ENCODE results near the gene LAMA2.

The LAMA2 gene

DNA sequence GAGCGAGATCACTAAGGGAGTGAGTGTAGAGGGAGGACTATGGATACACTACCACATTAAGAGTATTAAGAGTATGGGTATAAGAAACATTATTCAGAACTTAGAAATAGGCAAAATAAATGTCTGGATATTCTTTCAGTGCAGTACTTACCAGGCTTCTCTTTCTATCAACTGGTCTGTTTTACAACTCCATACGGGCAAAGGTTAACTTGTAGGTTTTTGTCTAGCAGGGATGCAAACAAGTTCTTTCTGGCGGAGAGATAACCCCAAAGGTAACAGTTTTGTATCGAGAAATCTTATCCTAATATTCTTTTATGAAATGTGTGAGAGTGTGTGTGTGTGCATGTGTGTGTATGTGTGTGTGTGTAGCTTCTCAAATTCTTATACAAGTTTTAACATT, 640.9 kb downstream of the LAMA2 start:
- no peak for DNase-seq (ENCODE audit: low spot score)

DNA sequence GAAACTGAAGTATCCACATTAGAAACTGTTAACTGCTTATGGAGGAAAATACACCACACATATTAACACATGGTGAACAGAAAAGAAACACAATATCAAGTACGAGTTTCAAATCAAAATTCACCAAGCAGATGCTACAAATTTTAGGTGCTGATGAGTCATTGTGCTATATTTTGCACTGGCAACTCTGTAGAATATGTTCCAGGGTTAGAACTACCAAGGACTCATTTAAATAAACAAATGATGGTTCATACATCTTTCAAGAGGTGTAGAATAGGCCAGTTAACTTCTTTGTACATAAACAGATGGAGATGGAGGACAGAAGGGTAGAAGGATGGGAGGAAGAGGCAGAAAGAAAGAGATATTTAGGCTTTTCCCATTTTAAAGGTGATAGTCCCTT, 642.1 kb downstream of the LAMA2 start:
- no peak for DNase-seq (ENCODE audit: low spot score)

DNA sequence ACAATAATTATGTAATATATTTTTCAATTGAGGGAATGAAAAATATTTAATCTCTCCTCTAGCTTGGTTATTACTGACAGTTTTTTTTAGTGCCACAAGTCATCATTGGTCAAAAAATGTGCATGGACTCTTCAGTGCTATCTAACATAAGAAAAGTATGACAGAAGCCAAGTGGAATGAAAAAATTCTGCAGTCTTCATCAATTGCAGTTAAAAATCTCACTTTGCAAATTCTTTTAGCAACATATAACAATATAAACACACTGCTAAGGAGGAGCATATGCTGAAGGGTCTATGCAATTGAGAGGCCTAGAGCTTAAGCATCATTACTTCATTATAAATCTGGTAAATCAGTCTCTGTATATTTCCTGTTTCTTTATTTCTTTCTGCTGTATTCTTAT, 652.0 kb downstream of the LAMA2 start:
- DNase-seq (ENCODE audit: low spot score): no peak

DNA sequence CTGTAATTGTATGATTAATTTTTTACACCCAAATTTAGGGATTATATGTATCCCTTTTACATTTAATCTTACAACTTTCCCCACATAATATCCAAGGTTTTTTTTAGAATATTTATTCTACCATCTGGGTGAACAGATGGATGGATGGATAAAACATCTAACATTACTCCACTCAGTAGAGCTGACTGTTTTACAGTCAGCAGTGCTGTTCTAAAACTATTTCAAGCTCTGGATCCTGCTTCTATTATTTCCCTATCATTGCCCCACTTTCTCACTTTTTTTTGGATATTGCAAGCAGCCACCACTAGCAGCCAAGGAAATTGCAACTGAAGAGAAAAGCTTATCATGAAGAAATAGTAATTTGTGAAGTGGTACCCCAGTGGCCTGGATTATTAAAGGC, 653.3 kb downstream of the LAMA2 start:
- no peak for DNase-seq (ENCODE audit: low spot score)

DNA sequence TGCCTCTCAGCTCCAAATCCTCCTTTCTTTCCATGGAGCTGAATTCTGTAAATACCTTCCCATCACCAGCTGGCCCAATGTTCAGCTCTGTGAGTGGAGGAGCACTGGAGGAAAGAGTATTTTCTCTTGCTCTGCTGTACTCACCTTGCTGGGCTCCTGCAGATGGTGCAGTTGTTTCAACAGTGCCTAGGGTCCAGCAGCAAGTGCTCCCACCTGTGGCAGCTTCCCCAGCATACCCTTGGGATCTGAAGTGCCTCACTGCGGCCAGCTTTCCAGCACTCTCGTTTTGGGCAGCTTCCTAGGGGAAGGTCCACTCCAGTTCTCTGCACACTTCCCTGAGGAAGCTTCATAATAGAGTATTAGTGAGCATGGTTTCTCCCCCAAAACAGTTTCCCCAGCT, 656.1 kb downstream of the LAMA2 start:
- DNase-seq (ENCODE audit: low spot score): no peak

DNA sequence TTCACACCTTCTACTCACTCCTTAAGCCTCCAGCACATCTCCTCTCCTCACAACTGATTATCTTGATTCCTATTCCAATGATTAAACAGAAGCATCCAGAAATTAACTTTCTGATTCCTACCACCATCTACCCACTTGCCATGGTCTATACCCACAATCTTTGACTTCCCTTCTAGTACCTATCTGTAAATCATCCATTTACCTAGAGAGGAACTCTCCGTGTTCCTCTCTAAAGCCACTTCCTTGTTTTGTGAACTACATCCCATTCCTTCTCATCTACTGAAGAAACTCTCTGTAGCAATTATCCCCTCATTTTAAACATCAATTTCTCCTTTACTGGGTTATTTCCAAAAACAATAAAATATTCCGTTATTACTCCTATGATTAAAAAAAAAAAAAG, 659.8 kb downstream of the LAMA2 start:
- no peak for DNase-seq (ENCODE audit: low spot score)

DNA sequence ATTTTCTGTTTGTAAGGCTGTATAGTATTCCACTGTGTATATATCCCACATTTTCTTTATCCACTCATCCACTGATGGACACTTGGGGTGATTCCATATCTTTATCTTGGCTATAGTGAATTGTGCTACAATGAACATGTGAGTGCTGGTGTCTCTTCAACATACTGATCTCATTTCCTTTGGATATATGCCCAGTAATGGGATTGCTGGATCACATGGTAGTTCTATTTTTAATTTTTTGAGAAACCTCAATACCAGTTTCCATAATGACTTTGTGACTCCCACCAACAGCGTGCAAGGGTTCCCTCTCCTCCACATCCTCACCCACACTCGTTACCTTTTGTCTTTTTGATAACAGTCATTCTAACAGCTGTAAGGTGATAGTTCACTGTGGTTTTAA, 661.0 kb downstream of the LAMA2 start:
- no peak for DNase-seq (ENCODE audit: low spot score)

DNA sequence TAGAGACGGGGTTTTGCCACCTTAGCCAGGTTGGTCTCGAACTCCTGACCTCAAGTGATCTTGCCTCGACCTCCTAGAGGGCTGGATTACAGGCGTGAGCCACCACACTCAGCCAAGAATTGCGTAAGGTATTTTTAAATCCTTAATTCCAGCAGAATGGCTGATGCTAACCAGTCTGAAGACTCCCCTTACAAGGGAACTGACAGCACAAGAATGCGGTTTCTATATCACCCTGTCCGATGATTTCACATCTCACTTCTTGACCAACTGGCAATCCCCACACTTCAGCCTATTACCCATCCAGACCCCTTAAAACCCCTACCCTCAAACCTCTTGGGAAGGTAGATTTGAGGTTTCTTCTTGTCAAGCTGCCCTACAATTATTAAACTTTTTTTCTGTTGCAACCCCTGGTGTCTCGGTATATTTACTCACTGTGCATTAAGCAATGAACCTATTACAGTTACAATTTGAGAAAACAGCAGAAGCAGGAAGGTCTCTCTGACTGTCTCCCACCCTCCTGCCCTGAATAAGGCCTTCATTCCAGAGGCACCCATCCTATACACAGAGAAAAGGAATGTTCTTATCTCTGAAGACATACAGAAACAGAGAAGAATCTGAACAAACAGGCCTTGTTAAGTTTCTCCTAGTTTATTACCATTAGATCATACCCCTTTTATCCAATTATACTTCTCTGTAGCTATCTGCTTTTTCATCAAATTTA, 662.1 kb downstream of the LAMA2 start:
- no peak for DNase-seq (ENCODE audit: low spot score)

DNA sequence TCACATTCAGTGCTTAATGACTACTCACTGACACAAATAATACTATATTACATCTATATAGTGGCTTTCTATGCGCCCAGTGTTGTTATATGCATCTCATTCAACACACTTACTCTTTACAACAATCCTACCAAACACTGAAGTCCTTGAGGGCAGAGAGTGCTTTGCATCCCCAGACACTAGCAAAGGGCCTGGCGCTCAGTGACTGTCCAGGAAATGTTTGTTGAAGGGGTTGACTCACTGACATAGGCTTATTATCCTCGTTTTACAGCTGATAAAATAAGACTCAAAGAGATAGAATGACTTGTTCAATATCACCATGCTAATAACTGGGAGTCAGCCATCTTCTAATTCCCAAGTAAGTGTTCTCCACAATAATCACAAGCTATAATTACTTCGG, 663.8 kb downstream of the LAMA2 start:
- DNase-seq (ENCODE audit: low spot score): no peak

DNA sequence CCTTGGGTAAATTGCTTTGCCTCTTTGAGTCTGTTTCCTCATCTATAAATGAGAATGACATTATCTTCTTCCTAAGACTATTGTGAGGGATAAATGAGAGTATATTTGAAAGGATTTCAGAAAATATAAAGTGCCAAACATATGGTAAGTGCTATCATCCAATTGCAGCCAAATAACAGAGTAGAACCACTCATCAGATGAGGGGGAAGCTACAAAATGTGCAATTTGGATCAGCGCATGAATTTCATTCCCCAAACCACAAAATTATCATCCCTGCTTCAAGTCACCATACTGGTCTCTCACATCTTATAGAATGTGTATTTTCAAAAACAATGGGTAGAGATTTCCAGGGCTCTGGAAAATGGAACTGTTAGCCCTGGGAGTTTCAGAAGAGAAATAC, 668.5 kb downstream of the LAMA2 start:
- DNase-seq (ENCODE audit: low spot score): no peak

DNA sequence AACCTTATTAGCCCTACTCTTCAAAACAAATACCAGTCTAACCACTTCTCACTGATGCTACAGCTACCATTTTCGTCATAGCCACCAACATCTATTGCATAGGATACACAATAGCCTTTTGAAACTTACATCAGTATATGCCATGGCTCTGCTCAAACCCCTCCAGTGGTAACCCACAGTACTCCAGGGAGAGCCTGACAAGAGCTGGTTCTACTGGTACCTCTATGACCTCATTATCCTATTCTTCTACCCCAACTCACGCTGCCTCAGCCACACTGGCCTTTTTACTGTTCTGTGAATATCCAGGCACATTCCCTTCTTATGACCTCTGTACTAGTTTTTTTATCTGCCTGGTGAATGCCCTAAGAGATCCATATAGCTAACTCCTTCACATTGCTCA, 669.5 kb downstream of the LAMA2 start:
- no peak for DNase-seq (ENCODE audit: low spot score)

DNA sequence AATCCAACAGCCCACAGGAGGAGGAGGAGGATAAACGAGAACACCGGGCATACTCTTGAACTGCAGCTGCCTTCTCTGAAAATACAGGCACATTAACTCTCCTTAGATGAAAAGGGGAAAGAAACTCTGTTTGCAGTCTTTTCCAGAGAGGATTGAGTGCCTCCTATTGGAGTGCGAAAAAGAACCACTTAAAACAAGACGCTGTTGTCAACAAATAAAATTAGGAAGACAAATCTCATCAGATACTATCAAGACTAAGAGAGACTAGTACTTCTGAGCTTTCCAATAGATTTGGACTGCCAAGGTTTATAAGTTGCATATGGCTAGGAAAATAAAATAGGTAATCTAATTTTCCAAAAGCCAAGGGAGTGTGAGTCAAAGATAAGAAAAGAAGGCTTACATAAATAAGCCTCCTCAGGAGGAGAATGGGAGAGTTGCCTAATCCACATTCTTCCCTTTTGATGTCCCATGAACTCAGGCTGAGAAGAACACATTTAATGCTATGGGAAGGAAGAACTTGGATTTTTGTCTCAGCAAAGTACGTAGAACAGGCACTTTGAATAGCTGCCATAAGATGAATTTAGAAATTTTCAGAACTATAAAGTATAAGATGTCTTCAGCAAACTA, 672.4 kb downstream of the LAMA2 start:
- DNase-seq (ENCODE audit: low spot score): no peak

DNA sequence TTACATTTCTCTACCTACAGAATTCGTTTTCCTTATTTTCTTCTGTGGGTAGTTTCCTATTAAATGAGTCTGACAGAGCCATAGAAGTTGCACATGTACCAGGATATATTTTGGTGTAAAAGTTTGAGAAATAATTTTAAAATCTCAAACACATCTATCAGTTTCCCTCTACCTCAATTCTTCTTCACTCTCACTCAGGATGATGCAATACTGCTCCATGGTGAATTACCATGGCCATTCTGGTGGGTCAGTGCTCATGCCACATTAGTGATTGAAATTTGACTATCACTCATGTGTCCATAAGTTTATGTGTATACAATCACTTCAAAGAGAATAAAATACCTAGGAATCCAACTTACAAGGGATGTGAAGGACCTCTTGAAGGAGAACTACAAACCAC, 675.3 kb downstream of the LAMA2 start:
- DNase-seq (ENCODE audit: low spot score): no peak

DNA sequence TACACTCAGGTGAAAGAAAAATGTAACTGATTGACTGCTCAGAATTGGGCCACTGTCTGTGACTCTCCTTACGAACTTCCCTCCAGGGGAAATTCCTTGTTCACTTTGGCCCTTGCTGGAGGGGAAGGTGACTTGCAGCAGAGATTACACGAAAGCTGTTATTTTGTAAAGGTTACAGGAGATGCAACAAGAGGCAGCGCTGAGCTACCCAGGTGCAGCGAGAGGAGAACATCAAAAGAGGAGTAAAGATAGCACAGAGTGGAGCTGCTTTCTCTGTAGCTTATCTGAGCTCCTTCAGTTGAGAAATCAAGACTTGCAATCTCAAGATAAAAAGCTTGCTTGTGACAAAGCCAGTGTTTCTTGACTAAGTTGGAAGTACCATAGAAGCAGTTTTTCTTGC, 682.4 kb downstream of the LAMA2 start:
- no peak for DNase-seq (ENCODE audit: low spot score)

DNA sequence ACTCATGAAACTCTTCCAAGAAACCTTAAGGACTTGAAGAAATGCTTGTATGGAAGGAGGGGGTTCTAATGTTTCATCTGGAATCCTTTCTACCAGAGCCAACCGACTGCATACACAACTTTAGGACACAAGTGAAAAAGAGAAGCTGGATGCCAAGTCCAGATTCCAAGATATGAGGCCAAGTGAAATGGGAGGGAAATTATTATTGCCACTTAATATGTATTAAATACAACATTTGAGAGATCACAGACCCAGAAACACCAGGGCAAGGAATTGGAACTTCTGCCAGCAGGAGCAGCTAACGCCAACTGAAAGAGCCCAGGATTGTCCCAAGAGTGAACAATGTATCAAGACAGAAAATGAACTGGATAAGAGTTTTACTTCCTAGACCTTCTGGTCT, 682.9 kb downstream of the LAMA2 start:
- DNase-seq (ENCODE audit: low spot score): no peak

All from putamen (tissue), 1 donor.